Caco-2 (cell line): ENCODE data around the gene ZNF775. TPM values are rescaled to one million over a fixed set of nuclear protein-coding genes. Genes with fewer than 3 reads are reported as not detected.

Experiments
- BruUV-seq: library from RNA; stranded (reverse); fragments of 400-500 nt; replicated peaks from 2 replicates; lab custom pipeline; 2021; lab: Mats Ljungman, UMichigan
- CTCF ChIA-PET: fragments of 300-600 bp; sonication (Branson Sonifier 250); formaldehyde crosslinking; loops from one replicate; lab custom pipeline; 2022; ENCODE audit warnings: antibody characterized with exemption; lab: Charles Lee
- POLR2A ChIA-PET: fragments of 300-600 bp; sonication (Branson Sonifier 250); formaldehyde crosslinking; loops from one replicate; lab custom pipeline; 2022; ENCODE audit warnings: antibody characterized with exemption; lab: Charles Lee
- DNase-seq, 2 experiments: peaks; one replicate each; pipeline versions ENCODE4 v3.0.0 to v3.0.0-alpha.2; 2020 to 2022
- H3K27me3 ChIP-seq: replicated peaks from 2 replicates; pipeline ENCODE4 v1.6.0; 2011; ENCODE audit warnings: low read length; ENCODE audit not compliant: control insufficient read depth, insufficient read depth
- H3K36me3 ChIP-seq: 2 replicates; pipeline ENCODE4 v1.5.1; 2011; ENCODE audit warnings: low read length; ENCODE audit not compliant: control insufficient read depth, insufficient read depth
- H3K4me1 ChIP-seq: fragments of 250-450 bp; sonication (Bioruptor Pico); 2 replicates; pipeline ENCODE4 v1.5.1; 2020; ENCODE audit warnings: mild to moderate bottlenecking
- H3K4me3 ChIP-seq: 2 replicates; pipeline ENCODE4 v1.5.1; 2011; ENCODE audit warnings: low read depth, mild to moderate bottlenecking, control low read depth, low read length
- H3K9me3 ChIP-seq: fragments of 250-450 bp; sonication (Bioruptor Pico); 2 replicates; pipeline ENCODE4 v1.5.1; 2020; ENCODE audit warnings: mild to moderate bottlenecking, moderate library complexity
- H3K27ac Mint-ChIP-seq: one replicate; pipeline ENCODE4 v1.8.0; 2022; ENCODE audit warnings: mixed read lengths; ENCODE audit not compliant: unreplicated experiment
- H3K27me3 Mint-ChIP-seq: one replicate; pipeline ENCODE4 v1.8.0; 2022; ENCODE audit warnings: mixed read lengths; ENCODE audit not compliant: insufficient read depth, unreplicated experiment
- H3K36me3 Mint-ChIP-seq: one replicate; pipeline ENCODE4 v1.8.0; 2022; ENCODE audit warnings: mild to moderate bottlenecking, mixed read lengths; ENCODE audit not compliant: insufficient read depth, unreplicated experiment
- H3K4me1 Mint-ChIP-seq: one replicate; pipeline ENCODE4 v1.8.0; 2022; ENCODE audit warnings: low read depth, mixed read lengths; ENCODE audit not compliant: unreplicated experiment
- H3K4me3 Mint-ChIP-seq: one replicate; pipeline ENCODE4 v1.8.0; 2022; ENCODE audit warnings: mild to moderate bottlenecking, moderate library complexity, mixed read lengths; ENCODE audit not compliant: unreplicated experiment
- H3K9me3 Mint-ChIP-seq: one replicate; pipeline ENCODE4 v1.8.0; 2022; ENCODE audit warnings: mixed read lengths; ENCODE audit not compliant: unreplicated experiment
- CTCF ChIP-seq, 2 experiments: fragments of 200-600 bp in 1 of 2; IDR thresholded peaks; 1 replicate in 1 of 2; 2 replicates in 1 of 2; pipeline versions ENCODE4 v1.5.1 to v1.8.0; 2011 to 2022; ENCODE audit warnings: antibody characterized with exemption in 1 of 2, control low read depth in 1 of 2, inconsistent platforms in 1 of 2, low read depth in 1 of 2, low read length in 1 of 2, mild to moderate bottlenecking in 1 of 2, moderate library complexity in 1 of 2; ENCODE audit not compliant: insufficient read depth in 1 of 2, severe bottlenecking in 1 of 2, unreplicated experiment in 1 of 2
- intact Hi-C: fragments of 100-400 bp; cut with micrococcal nuclease; formaldehyde crosslinking; loops from one replicate; pipeline ENCODE4 v1.10.0; 2022; ENCODE audit not compliant: unreplicated experiment
- total RNA-seq: library from RNA; stranded (reverse); gene quantifications from 2 replicates; pipeline ENCODE4 v1.2.3, GENCODE V29; 2022

The ZNF775 gene
- total RNA-seq, 1 experiment from 2014 or later = 4.0 TPM

DNA sequence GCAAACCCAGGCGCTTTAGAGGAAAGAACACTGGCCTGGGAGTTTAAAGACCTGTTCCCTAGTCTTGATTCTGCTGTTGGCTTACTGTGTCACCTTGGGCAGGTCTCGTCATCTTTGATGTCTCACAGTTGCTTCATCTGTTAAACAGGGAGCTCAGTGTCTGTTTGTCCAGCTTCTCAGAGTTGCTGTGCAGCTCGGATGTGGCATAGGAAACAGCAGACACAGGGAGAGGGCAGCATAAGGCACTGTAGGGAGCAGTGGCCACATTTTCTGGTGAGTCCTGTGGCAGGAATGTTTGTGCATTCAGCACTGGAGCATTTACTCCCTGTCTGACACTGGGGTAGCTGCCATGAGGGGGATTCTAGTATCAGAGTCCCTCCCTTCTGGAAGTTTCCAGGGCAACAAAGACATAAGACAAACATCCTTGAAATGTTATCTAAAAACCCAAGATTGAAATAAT, 8.5 kb upstream of the ZNF775 start:
- H3K4me1 Mint-ChIP-seq = peaks cover 5% of the 10 kb centered on the region
- Histone ChIP-seq H3K9me3 (no peaks in the 10 kb centered on the region), H3K27me3 (no peaks in the 10 kb centered on the region), H3K4me3 (no peak overlapping the region), H3K36me3 (peaks cover 6% of the 10 kb centered on the region; the same call in 1 of the 2 replicates), H3K4me1 (peaks cover 17% of the 10 kb centered on the region)
- ChIA-PET POLR2A (no interaction called here), CTCF (no interaction called here)
- no TSS peak for BruUV-seq
- no peak for TF ChIP-seq CTCF (IDR thresholded peaks at IDR 0.05; ENCODE audit: insufficient read depth in 1 of 2, low read depth in 1 of 2, low read length in 1 of 2, severe bottlenecking in 1 of 2, unreplicated experiment in 1 of 2)
- intact Hi-C loops = no loop called here
- no peaks in the 10 kb centered on the region for H3K9me3 Mint-ChIP-seq
- H3K27me3 Mint-ChIP-seq = no peaks in the 10 kb centered on the region
- peak overlapping the region; percentile 99 for H3K27ac Mint-ChIP-seq
- peaks cover 58% of the 10 kb centered on the region for H3K36me3 Mint-ChIP-seq
- no peak for DNase-seq
- H3K4me3 Mint-ChIP-seq = peak overlapping the region; percentile 14

- BruUV-seq = no TSS peak
- no peaks in the 10 kb centered on the region for H3K27me3 ChIP-seq
- Mint-ChIP-seq H3K4me3 (no peak overlapping the region), H3K27me3 (no peaks in the 10 kb centered on the region), H3K36me3 (peaks cover 63% of the 10 kb centered on the region), H3K4me1 (peaks cover 12% of the 10 kb centered on the region), H3K27ac (peak overlapping the region; percentile 99), H3K9me3 (no peaks in the 10 kb centered on the region)
- peaks cover 24% of the 10 kb centered on the region for H3K4me1 ChIP-seq
- ChIA-PET CTCF (no interaction called here), POLR2A (no interaction called here)
- TF ChIP-seq CTCF (IDR thresholded peaks at IDR 0.05; ENCODE audit: insufficient read depth in 1 of 2, low read depth in 1 of 2, low read length in 1 of 2, severe bottlenecking in 1 of 2, unreplicated experiment in 1 of 2) = no peak
- H3K36me3 ChIP-seq = peaks cover 6% of the 10 kb centered on the region; the same call in 1 of the 2 replicates
- intact Hi-C loops = no loop called here
- DNase-seq = no peak
- no peaks in the 10 kb centered on the region for H3K9me3 ChIP-seq
- no peak overlapping the region for H3K4me3 ChIP-seq
Observed at GRCh38 chr7:150371131-150371995, 7.8 kb upstream of the ZNF775 start.

- BruUV-seq = no TSS peak
- peaks cover 65% of the 10 kb centered on the region for H3K36me3 Mint-ChIP-seq
- CTCF ChIA-PET = no interaction called here
- H3K4me1 Mint-ChIP-seq = peaks cover 17% of the 10 kb centered on the region
- H3K4me3 Mint-ChIP-seq = no peak overlapping the region
- no peaks in the 10 kb centered on the region for H3K9me3 Mint-ChIP-seq
- POLR2A ChIA-PET = no interaction called here
- DNase-seq = no peak
- no peaks in the 10 kb centered on the region for H3K27me3 Mint-ChIP-seq
- intact Hi-C loops = no loop called here
- Histone ChIP-seq H3K36me3 (peaks cover 6% of the 10 kb centered on the region; the same call in 1 of the 2 replicates), H3K4me3 (no peak overlapping the region), H3K9me3 (no peaks in the 10 kb centered on the region), H3K4me1 (peaks cover 30% of the 10 kb centered on the region), H3K27me3 (no peaks in the 10 kb centered on the region)
- no peak for TF ChIP-seq CTCF (IDR thresholded peaks at IDR 0.05; ENCODE audit: insufficient read depth in 1 of 2, low read depth in 1 of 2, low read length in 1 of 2, severe bottlenecking in 1 of 2, unreplicated experiment in 1 of 2)
- no peak overlapping the region for H3K27ac Mint-ChIP-seq
Observed at GRCh38 chr7:150371996-150372270, 7.2 kb upstream of the ZNF775 start.
